Fibroblast of the aortic adventitia (primary cell): Measurements from ENCODE around the gene DBNDD2. TPM values are rescaled to one million over a fixed set of nuclear protein-coding genes. Genes with fewer than 3 reads are reported as not detected.

ENCODE experiments used
- DNase-seq: peaks from one replicate; pipeline ENCODE4 v3.0.0-alpha.2; 2010; ENCODE audit warnings: low read depth
- H3K4me3 ChIP-seq: 2 replicates; pipeline ENCODE4 v1.5.1; 2011; ENCODE audit warnings: low read depth, mild to moderate bottlenecking, control low read depth, low read length, moderate library complexity
- CTCF ChIP-seq: IDR thresholded peaks from 2 replicates; pipeline ENCODE4 v1.5.1; 2011; ENCODE audit warnings: mild to moderate bottlenecking, low read length, control low read depth, inconsistent platforms; ENCODE audit not compliant: insufficient read depth
- total RNA-seq: library from RNA; depleted of rRNA; stranded (reverse); fragments of >200 nt; gene quantifications from 2 replicates; pipeline ENCODE4 v1.2.3, GENCODE V29; 2012; ENCODE audit warnings: low replicate concordance

DBNDD2 gene
- total RNA-seq, 1 donor, result 4.6 TPM

- H3K4me3 ChIP-seq, result no peak overlapping the region
- no peak for TF ChIP-seq CTCF
- DNase-seq, result no peak
Measured at GRCh38 chr20:45395114-45395415, 13.0 kb upstream of the DBNDD2 start.

GRCh38 chr20:45399018-45399417, 9.1 kb upstream of the DBNDD2 start:
- TF ChIP-seq CTCF, result no peak
- no peak overlapping the region for H3K4me3 ChIP-seq
- no peak for DNase-seq

- H3K4me3 ChIP-seq, result no peak overlapping the region
- DNase-seq, result no peak
- no peak for TF ChIP-seq CTCF
Measured at GRCh38 chr20:45400346-45401031, 7.6 kb upstream of the DBNDD2 start.

- DNase-seq, result no peak
- no peak overlapping the region for H3K4me3 ChIP-seq
- TF ChIP-seq CTCF, result no peak
Measured at GRCh38 chr20:45402946-45403345, 5.1 kb upstream of the DBNDD2 start.

- DNase-seq, result no peak
- no peak for TF ChIP-seq CTCF
- H3K4me3 ChIP-seq, result no peak overlapping the region
Measured at GRCh38 chr20:45404438-45404837, 3.7 kb upstream of the DBNDD2 start.

GRCh38 chr20:45405571-45406259, 2.4 kb upstream of the DBNDD2 start:
- no peak for TF ChIP-seq CTCF
- peak; percentile 8 for DNase-seq
- H3K4me3 ChIP-seq, result peak overlapping the region; percentile 73
